HCEC 1CT (cell line): ENCODE results near the gene LIMS4.
"Not testable (repeated sequence)": the region's sequence is repeated elsewhere in the genome, so short reads cannot be mapped to it uniquely, and the experiment has no call there.

Source experiments
- DNase-seq: peaks from one replicate; pipeline ENCODE4 v3.0.0-alpha.2; 2017

Gene LIMS4, protein sequence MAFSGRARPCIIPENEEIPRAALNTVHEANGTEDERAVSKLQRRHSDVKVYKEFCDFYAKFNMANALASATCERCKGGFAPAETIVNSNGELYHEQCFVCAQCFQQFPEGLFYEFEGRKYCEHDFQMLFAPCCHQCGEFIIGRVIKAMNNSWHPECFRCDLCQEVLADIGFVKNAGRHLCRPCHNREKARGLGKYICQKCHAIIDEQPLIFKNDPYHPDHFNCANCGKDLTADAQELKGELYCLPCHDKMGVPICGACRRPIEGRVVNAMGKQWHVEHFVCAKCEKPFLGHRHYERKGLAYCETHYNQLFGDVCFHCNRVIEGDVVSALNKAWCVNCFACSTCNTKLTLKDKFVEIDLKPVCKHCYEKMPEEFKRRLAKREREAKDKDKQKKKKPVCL

GRCh38 chr2:110472171-110473058, at the start of gene LIMS4:
Gene LIMS4, minus strand, starts transcription at chr2:110472816. Its CDS starts 38 bp downstream, at chr2:110472778.
- not testable (repeated sequence) for DNase-seq

DNA sequence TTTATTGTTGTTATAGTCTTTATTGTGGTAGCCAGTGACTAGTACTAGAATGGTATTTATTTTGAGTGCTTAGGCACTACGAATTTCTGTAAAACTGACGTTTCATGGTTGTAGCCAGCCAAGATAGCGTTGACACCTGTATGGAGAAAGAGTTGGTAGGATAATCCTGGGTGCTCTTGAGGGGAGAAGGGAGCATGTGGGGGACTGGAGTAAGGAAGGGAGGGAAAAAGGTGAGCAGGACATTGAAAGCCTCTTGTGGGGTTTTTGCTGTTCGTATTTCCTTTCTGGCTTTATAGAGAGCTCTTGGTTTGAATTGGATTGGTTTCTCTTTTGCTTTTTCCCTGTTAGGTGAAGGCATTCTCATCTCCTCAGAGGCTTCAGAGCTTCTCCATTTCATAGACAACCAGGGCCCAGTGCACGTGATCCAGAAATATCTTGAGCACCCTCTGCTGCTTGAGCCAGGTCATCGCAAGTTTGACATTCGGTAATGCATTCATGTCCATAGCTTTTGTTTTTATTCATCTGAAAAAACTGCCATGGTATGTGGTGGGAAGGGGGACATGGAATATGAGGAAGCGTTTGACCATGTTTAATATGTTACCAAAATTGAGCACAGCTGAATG, 27.2 kb upstream of the LIMS4 start:
- DNase-seq, result not testable (repeated sequence)

DNA sequence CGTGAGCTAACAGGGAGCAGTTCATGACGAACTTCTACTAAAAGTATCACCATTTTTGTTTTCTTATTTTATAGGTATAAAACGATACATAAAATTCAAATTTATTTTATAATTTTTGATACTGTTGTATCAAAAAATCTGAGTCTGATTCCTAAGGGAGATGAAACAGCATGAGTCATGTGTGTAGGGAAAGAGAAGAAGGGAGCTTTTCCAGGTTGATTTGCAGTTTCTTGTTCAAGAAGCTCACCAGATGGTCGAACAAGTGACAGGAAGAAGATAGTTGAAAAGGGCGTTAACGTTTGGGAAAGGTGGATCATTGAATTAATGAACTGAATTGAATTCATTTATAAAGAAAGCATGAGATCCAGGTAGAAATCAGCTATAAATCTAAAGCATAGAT, 23.4 kb upstream of the LIMS4 start:
- not testable (repeated sequence) for DNase-seq

DNA sequence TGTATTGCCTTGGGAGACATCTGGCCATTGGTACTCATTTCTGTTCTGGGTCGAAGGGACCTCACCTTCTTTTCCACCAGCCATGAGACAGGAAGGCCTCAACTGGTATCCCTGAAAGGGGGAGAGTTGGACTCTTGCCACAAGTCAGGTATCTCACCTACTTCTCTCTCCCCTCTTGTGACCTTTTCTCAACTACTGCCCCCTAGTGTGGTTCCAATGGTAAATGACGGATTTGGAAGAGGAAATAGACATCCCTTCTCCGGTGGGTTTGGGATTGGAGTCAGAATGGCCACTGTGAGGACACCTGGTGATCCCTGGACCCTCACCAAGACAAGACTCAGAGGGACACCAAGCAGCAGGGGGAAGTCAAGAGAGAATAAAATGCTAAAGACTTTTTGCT, 21.9 kb upstream of the LIMS4 start:
- not testable (repeated sequence) for DNase-seq

GRCh38 chr2:110488991-110489390, 16.4 kb upstream of the LIMS4 start:
- DNase-seq, result not testable (repeated sequence)

DNA sequence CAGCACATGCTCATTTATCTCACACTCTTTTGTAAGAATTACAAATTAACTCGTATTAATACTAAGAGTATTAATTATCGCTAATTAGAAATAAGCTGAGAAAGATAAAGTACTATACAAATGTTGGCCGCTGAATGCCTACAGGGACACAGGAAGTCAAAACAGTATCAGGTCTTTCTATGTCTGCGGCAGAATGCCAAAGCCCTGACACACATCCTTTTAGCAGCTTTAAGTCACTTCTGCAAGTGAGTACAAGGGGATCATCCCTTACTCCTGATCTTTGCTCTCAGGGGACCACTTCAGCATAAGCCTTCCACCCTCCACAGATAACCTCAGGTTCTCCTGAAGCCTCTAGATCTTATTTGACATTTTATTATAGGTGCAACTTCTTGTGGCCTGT, 10.1 kb upstream of the LIMS4 start:
- not testable (repeated sequence) for DNase-seq

DNA sequence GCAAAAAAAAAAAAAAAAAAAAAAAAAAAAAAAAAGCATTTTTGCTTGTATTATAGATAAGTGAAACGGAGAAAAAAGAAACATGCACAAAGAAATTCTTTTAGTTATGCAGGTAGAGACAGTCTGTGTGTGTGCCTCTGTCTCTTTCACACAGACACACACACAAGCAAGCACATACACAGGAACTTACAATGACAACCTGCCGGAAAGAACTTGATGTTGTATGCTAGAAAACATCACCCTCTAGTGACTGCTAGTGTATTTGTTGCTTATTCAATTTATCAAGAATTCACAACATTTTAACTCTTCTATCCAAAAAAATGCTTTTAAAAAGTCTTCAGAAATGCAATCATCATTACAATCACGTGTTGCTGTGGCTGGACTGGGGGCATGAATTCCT, 8.6 kb upstream of the LIMS4 start:
- DNase-seq, result not testable (repeated sequence)

GRCh38 chr2:110480084-110480483, 7.5 kb upstream of the LIMS4 start:
- not testable (repeated sequence) for DNase-seq

DNA sequence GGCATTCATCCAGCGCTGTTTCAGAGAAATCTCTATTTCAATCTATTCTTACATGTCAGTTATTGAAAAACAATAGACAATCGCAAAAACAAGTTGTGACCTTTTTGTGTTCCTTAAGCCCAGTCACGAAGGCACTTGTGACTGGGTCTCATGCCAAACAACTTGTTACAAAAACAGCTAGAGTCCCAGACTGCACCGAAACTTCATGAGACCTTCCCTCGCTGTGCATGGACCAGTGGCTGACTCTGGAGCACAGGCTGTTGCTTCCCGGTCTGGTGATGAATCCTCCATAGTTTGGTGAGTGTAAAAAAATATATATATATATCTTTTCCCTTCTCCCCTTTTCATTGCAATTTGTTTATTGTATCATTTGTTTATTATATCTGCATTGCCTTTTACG, 4.8 kb upstream of the LIMS4 start:
- not testable (repeated sequence) for DNase-seq

DNA sequence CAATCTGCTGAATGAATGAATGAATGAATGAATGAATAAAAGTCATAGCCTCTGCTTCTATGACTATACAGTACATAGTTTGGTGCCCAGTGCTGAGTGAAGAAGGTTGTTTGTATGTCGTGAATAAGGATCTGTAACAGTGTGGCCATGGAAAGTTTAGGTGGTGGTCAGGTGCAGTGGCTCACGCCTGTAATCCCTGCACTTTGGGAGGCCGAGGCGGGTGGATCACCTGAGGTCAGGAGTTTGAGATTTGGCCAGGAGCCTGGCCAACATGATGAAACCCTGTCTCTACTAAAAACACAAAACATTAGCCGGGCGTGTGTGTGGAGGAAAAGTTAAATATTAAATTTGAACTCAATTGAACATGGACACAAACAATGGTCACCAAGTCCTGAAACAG, 4.3 kb upstream of the LIMS4 start:
- DNase-seq, result not testable (repeated sequence)

DNA sequence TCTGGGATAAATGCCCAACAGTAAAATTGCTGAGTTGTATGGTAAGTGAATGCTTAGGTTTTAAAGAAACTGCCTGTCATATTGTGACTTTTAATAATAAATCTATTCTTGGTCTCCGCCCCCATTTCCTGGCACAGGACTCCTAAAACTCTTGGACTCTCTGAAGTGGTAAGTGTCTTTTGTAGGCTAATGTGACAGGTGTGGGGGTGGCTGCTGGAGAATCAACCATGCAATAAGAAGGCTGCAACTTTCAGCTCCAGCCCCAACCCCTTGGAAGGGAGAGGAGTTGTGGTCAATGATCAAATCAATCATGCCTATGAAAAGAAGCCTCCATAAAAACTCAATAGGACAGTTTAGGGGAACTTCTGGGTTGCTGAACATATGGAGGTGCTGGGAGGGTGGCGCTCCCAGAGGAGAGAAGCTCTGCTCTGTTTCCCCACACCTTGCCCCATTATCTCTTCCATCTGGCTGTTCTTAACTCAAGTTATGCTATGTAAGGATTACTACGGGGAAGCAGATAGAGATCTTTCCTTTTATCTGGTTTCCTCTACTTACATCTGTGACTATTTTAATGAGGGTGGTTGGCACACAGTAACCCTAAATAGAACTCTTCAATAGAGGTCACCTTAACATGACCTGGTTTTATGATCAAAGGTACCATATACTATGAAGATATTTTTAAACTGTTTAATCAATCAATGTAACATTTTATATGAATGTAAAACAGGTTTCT, 3.2 kb upstream of the LIMS4 start:
- not testable (repeated sequence) for DNase-seq

- not testable (repeated sequence) for DNase-seq
Measured at GRCh38 chr2:110474898-110475297, 2.3 kb upstream of the LIMS4 start.

DNA sequence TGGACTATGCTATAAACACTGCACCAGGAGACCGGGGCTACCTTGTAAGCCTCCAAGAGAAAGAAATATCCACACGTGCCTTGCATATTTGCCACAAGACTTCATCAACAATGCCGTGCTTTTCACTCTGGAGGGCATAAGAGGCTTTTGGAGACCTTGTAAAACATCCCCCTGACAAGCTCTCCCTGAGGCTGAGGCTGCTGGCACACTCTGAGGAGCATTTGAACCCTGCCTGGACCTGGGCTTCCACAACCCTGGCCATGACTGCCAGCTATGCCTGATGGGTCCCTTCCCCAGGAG, 393 bp upstream of the LIMS4 start:
- DNase-seq, result not testable (repeated sequence)

- not testable (repeated sequence) for DNase-seq
Measured at GRCh38 chr2:110468921-110469320, 3.7 kb downstream of the LIMS4 start.

- DNase-seq, result not testable (repeated sequence)
Measured at GRCh38 chr2:110465312-110465711, 7.3 kb downstream of the LIMS4 start.

- DNase-seq, result not testable (repeated sequence)
Measured at GRCh38 chr2:110462458-110462857, 10.2 kb downstream of the LIMS4 start.

- DNase-seq, result not testable (repeated sequence)
Measured at GRCh38 chr2:110460318-110460717, 12.3 kb downstream of the LIMS4 start.

GRCh38 chr2:110457214-110457590, 15.4 kb downstream of the LIMS4 start:
- DNase-seq, result not testable (repeated sequence)

- DNase-seq, result not testable (repeated sequence)
Measured at GRCh38 chr2:110456291-110457213, 16.1 kb downstream of the LIMS4 start.

DNA sequence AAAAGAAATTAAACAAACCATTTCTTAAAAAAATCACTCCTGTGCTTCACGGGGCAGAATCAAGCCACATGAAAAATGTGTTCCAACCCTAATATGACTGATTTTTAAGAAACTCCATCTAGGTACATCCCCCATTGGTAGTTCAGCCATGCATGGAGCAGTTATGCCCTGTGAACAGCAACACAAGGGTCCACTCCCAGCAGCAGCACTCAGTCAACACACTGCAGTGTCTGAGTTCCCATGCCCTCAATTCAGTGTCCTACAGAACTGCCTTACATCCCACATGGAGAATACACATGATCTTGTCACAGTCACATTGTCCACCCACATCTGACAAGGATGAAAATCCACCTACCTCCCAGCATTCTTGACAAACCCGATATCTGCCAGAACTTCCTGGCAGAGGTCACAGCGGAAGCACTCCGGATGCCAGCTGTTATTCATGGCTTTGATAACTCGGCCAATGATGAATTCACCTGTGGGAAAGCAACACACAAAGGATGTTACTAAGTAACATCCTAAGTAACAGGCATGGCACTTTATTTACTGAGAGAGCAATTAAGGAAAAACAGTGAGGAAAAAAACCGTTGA, 17.4 kb downstream of the LIMS4 start:
- DNase-seq, result not testable (repeated sequence)

GRCh38 chr2:110450951-110451350, 21.7 kb downstream of the LIMS4 start:
- DNase-seq, result not testable (repeated sequence)
